GM18508 (cell line): ENCODE measurements around the gene TNRC18.

Source experiments
- ATAC-seq: cut with Tn5 transposase; IDR thresholded peaks from one replicate; pipeline ENCODE4 v1.9.1; 2021; ENCODE audit warnings: moderate number of reproducible peaks; ENCODE audit not compliant: insufficient read depth, unreplicated experiment

Gene TNRC18

DNA sequence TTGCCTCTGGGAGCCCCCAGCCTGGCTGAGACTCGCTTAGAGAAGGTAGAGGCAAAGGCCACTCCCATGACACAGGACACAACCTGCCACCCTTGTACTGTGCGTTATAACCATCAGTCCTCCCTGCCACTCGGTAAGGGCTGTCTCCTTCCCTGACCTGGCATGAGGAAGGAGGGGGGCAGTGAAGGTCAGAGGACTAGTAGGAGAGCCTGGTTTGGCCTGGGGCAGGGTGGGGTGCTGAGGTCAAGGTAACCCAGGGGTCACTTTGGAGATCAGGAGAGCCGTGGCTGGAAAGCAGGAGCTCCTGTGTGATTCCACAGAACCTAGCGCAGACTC lies 6.9 kb upstream of the TNRC18 start:
- no peak for ATAC-seq

DNA sequence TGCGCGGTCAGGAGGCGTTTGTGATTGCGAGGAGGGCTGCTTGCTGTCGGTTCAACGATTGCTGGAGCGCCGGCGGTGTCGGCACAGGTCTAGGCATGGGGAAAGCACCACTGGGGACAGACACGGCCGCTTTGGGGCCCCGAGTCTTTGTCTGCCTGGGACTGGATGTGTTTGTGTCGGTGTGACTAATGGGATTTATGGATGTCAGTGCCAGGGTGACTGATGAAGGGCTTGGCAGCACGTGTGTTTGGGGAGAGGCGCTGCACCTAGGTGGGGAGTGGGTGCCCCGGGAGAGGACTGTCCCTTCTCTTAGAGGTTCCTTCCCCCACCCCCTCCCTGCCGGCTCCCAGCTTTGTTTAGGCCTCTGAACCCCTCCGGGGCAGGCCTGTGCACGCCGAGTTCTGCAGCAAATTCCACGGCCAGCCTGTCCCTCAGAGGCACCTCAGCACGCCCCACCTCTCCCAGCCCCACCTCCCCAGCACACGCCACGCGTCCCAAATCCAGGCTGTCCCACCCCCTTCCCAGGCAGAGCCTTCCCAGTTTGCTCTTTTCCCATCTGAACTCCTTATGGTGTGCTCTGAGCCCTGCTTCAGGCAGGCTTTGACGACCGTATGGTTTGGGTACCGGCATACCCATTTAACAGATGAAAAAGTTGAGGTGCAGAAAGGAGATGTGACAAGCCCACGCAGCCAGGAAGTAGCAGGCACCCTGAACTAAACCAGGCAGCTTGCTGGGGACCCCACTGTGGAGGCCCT lies 6.4 kb upstream of the TNRC18 start:
- no peak for ATAC-seq

DNA sequence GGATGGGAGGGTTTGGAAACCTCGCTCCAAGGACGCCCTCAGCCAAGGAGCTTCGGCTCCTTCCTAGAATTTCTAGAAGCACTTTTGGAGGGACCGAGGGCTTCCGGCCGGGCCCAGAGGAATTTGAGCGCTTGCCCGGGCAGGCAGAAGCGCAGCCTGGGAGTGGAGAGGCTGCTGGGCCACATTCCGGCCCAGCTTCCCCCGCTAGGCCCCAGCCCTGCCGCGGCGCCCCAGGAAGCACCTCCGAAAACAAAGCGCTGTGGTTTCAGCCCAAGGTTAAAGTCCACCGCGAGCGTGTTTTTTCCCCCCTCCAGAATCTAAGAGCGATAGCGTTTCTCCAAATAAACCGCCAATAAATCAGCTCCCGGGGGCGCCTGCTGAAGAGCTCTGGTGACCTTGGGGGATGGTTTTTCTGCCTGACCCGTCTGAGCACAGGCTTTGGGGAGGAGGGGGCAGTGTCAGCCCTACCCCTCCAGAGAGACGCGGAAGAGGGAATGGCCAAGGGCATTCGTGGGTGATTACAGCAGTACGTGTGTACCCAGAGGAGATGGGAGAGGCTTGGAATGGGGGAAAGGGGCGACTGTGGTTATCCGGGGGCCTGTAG lies 5.7 kb upstream of the TNRC18 start:
- ATAC-seq = no peak

DNA sequence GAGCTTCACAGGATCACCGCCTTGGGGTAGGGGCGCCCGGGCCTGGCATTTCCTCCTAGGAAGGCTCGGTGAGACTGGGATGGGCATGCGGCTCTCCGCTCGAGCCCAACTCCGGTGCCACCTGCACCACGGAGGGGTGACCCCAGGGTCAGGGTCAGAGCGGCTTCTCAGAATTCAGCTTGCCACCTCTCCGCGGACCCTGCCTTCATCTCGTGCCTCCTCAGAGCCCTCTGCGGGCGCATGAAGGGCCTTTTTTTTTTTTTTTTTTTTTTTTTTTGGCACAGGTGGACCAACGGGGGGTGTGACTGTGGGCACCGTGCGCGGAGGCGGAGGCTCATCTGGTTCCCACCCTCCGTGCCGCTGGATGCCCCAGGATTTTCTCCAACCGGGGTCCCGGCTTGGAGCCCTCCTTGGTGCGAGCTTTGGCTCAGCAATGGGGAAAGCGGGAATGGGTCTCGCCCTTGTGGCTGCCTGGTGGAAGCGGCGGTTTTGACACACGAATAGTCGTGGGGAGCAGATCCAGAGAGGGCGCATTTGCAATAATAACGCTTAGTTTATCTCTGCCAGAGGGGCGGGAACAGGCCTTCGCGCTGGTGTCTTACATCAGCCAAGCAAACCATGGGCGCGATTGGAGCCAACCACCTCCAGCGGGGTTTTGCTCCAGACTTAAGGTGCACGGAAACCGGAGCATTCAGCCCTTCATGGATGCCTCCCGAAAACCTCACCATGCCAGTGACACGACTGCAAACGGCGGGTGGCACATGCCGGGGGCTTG lies 5.0 kb upstream of the TNRC18 start:
- no peak for ATAC-seq

DNA sequence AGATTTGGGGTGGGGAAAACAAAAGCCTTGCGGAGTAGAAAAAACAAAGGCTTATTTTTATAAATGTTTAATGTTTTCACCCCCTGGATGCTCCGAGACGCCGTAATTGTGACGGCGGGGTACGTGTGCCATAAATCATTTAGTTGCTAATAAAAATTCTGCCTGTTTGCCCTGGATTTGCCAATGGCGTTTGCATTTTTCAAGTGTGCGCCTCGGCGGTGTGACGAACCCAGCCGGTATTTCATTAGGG lies 2.5 kb upstream of the TNRC18 start:
- ATAC-seq = no peak

DNA sequence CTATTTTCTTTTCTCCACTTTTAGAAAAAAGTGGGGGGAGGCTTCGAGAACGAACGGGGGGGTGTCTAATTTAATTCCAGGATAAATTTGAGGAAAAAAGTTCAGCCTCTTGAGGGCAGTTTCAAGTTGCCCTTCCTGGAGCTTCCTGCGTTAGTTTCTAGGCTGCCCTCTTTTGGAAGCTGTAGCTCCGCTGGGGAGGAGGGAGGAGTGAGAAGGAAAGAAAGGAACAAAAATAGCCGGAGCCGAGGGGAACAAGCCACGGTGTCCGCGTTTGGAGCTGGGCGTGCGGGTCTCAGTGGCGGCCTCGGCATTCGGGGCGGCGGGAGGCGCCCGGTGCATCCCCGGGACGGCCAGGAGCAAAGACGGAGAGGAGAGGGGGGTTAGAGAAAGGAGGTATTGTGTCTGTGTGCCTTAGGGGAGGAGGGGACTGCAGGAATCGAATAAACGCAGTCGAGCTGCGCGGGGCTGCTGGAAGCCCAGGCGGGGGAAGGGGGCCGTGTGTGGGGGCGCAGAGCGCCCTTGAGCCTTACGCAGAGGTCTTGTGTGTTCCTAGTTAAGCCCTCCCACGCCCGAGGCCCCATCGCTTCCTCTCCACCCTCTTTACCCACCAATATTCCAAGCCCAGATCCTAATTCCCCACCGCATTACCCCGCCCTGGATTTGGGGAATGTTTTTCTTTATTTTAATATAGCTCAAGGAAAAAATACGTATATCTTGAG lies 2.0 kb upstream of the TNRC18 start:
- ATAC-seq = no peak

DNA sequence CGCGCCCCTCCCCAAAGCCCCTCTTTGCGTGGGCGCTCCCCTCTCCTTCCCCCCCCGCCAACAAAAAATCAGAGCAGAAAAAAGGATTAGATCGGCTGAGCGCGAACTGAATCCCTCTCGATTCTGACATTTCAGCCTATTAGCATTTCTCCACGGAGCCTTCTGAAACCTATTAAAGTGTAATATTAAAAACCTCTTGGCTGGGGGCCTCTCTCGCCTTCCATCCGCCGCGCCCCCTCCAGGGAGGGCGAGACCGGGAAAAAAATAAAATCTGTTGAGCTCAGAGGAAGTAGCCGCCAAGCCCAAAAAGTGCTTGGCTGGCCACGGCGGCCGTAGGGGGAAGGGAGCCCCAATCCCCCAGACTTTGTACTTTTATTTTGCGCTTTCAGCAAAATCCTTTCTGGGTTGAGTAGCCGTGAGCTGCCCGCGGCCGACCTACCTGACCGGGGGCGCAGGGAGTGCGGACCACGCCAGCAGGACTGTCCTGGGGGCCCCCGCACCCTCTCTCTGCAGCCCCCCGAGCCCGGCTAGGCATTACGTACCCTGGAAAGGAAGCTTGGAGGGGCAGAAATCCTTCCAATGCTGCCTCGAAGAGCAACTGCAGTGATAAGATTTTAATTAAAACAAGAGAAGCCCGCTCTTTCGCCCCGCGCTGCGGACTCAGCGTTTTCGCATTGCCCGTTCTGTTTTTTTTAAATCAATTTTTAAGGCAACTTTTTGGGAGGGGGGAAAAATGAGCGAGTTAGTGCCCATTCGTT lies 1.3 kb upstream of the TNRC18 start:
- ATAC-seq = no peak

DNA sequence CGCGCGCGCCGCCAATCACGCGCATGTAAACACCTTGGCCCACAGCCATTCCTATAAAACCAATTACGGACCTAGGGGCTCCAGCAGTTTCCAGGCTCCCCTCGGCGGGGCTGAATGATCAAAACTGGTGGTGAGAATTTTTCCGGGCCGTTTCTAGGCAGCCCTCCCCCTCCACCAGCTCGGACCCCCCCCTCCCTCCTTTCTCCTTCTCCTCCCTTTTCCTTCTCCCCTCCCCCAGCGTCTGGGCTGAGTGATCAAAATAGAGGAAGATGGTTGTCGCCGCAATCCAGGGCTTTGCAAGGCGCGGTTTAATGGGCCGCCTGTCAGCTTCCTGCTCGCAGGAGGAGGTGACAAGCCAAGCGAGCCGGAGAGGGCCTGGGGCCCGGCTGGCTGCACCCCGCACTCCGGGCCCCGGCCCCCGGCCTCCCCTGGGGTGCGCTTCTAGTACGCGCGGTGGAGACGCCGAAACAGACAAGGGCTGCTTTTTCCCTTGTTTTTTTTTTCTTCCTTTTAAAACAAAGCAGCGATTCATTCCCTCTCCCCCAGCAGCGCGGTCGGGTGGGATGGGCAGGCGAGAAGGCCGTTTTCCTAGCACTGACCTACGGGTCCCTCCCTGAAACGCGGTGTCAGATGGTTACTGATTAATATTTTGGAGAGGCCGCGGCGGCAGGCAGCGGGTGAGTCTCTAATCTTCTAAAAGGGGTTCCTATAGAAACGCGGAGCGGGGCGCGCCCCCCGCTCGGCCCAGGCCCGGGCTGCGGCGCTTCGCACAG lies 528 bp upstream of the TNRC18 start:
- no peak for ATAC-seq

DNA sequence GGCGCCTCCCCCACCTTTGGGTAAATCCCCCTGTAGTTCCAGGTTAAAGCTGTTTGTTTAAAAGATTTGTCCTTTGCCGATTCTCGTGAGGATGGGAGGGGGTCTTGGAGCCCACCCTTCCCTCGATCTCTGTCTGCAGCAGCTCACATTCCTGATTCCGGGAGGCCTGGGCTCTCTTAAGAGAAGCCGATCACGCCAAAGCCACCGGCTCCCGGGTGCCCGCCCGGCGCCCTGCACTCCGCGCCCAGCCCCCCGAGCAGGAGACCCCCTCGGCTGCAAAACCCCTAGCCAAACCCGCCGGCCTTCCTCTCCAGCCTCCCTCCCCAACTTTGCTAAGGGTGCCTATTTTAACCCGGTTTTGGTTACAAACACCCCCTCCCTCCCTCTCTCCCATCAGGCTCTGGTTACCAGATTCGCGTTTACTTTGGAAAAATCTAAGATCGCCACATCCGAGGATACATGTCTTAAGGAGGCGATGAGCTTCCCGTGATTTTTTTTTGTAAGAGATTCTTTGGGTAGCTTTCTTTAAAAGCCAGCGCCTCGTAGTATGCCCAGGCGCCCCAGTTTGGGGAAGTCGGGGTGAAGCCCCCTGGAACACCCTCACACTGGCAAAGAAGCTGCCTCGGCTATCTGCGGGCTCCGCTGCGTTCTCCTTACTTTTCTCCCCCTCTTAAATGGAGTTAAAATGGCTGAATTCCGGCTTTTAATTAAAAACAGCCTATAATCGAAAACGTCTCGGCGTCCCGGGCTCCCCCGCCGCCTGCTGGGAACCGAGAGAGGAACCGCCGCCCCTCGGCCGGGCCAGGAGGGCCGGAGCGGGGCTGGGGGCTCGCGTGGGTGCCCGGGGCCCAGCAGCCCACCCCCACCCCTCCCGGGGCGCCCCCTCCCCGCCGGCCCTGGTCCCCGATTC lies 983 bp downstream of the TNRC18 start:
- ATAC-seq = no peak

DNA sequence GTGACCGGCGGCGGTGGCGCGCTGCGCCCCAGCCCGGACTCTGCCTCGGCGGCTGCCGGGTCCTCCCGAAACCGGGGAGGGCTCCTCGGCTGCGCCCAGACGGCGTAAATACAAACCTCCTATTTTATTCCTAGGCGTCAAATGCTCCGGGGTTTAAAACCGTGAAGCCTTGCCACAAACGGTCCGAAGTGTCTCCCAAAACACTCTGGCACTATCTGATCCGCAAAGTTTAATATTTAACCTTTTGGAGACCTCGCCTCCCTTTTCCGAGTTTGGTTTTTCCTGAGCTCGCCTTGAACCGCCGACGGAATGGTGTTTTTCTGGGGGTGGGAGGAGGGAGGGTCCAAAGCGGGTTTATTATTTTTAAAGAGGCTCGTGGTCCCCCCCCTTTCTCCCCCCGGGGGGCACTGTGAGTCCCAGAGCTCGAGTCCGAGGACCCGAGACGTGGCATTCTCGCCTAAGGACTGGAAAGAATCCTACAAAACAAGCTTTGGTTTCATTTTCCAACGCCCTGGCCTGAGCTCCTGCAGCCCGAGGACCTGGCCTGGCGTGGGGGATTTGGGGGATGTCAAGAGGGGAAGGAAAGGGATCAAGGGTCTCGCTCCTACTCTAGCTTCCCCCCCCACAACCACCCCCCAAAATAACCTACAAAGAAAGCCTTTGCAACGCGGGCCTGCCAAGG lies 1.8 kb downstream of the TNRC18 start:
- no peak for ATAC-seq

DNA sequence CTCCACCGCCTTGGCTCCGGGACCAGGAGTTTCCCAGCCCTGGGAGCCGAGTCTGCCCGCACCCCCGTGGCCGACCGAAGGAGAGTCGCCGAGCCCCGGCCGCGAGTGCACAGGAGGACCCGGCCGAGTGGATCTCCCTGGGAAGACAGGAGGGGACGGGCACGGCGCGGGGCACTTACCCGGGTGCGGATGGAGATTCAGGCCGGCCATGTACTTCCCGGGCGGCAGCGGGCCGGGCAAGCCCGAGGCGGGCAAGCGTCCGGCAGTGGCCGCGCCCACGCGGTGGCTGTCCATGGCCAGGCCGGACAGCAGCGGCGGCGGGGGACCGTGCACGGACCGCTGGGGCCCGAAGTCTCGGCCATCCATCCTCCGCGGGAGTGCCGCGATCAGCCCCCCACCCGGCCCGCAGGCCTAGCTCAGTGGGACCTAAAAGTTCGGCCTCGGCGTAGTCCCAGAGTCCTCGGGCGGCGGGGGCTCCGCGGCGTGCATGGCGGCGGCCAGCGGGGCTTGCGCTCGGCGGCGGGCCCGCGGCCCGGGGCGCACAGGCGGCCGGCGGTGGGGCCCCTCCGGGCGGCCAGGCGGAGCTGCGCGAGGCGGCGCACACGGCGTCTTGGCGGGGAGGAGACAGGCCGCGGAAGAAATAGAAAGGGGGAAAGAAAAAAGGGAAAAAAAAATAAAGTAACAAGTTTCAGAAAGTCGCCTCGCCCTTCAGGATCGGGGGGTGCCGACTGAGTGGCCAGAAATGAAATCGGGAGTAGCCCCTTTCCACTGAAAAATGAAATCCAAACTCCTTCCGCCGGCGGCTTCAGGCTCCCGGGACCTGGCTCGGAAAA lies 2.5 kb downstream of the TNRC18 start:
- ATAC-seq = no peak

DNA sequence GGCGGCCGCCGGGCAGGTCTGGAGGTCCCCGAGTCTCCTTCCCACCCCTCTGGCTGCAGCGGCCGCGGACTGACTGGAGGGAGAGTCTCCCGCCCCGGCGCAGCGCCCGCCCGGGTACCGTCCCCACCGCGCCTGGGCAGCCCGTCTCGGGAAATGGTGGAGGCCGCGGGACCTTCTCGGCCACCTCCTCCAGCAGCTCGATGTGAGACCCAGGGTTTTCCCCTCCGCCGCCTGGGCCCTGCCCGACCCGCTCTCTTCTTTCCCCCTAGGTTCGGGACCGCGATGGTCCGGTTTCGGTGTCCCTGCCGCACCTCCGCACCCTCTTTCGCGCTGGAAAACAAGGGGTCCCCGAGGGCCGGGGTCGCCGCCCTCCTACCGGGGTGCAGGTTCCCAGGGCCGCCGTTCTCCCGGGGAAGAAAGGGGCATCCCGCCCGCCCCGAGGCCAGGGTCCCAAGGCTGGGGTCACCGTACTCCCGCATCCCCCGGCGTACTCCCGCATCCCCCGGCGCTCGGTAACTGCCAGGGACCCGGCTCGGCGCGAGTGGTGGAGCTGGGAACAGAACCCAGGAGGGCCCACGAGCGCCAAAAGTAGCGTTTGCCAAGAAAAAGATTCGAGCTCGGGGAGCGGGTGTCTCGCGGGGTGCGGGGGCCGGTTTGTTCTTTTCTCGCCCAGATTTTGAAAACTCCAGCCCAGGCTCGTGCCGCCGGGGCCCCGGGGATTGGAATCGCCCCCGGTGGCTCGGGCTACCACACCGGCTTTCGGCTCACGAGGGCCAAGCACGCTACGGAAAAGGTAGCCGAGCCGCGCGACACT lies 3.4 kb downstream of the TNRC18 start:
- no peak for ATAC-seq

DNA sequence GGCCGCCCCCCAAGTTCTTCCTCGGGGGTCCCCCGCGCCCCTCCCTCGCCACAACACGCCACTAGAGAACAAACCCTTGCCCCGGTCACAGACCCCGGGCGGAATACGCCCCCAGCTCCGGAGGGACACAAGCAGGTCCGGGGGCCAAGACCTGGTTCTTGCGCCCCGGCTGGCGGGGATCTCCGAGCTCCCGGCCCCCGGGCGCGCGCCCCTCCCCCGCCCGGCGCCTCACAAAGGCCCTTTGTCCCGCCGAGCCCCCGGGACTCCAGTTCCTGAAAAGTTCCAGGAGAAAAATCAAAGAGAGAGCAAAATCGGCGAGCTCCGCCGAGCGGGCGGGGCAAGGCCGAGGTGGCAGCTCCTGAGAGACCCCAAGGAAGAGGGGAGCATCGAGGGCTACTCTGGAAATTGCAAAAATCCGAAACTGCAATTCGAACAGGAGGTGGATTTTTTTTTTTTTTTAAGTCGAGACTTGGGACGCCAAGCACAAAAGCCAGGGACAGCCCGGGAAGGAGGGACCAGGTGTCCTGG lies 4.0 kb downstream of the TNRC18 start:
- ATAC-seq = no peak

DNA sequence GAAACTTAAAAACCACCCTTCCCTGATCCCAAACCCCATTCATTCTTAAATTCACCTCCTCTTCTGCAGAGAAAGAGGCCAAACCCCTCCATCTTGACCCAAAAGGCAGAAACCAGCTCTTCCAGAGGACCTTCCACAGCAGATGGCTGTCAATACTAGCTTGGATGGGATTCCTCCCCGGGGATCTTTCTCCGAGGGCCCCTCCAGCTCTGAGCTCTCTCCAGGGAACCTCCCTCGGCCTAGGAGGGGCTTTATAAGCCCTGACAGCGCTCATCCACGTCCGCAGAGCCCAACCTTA lies 5.4 kb downstream of the TNRC18 start:
- ATAC-seq = no peak

DNA sequence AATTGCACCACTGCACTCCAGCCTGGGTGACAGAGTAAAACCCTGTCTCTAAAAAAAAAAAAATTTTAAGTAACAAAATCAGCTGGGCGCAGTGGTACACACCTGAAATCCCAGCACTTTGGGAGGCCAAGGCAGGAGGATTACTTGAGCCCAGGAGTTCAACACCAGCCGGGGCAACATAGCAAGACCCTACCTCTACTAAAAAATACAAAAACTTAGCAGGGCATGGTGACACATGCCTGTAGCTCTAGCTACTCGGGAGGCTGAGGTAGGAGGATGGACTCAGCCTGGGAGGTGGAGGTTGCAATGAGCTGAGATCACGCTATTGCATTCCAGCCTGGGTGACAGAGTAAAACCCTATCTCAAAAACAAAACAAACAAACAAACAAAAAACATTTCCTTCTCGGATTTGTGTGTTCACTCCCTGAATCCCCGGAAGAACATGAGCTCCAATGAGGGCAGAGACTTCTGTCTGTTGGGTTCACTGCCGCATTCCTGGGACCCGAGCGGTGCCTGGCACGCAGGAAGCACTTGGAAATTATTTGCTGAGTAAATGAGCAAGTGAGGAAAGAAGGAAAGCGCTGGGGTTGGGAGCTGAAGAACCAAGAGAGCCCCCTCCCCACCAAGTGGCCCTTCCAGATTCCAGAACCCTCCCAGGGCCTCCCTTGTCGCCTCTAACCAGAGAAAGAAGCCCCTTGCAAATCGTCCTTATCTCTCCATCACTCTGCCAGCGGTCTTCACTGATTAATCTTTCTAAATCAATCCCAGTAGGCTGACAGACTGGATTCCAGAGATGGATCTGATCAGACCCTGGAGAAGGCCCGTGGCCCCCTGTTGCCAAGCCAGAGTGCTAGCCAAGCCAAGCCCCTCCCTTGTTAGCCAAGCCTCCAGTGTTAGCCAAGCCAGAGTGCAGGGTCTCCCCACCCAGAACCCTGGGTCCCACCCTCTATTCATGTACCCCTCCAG lies 6.2 kb downstream of the TNRC18 start:
- no peak for ATAC-seq
